Measurements from ENCODE around the gene PATZ1.

PATZ1 gene

DNA sequence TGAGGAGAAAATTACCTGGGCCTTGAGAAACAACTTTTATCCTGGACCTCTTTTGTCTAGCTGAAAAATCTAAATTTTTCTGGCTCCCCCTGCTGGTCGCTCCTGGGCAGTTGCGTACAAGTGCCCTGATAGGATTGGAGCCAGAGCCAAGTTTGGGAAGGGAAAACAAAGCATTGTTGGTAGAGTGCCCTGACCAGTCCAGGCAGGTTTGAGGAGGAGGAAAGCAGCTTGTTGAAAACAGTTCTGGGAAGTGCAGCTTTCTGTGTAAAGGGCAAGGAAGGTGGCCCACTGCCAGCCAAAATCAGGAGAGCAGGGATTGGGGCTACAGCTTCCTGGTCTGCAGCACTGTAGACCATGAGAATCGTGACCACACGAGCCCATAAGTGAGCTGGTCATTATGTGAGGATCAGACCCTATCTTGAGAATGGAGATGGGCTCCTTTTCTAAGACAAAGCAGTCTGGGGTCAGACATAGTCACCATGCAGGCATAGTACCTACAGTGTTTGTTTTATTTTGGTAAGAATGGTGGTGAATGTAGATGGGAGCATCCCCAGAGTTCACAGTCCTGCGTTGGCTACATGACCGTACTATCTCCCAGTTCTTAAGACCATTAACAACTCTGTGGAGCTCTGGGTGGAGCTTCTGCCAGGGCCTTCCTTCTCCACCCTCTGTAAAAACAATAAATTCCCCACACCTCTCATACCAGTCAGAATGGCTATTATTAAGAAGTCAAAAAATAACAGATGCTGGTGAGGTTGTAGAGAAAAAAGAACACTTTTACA is 32.6 kb downstream of the PATZ1 start:
- DNase-seq (ENCODE audit: low read depth in 2 of 2) = peak; percentile 37 to 42

DNA sequence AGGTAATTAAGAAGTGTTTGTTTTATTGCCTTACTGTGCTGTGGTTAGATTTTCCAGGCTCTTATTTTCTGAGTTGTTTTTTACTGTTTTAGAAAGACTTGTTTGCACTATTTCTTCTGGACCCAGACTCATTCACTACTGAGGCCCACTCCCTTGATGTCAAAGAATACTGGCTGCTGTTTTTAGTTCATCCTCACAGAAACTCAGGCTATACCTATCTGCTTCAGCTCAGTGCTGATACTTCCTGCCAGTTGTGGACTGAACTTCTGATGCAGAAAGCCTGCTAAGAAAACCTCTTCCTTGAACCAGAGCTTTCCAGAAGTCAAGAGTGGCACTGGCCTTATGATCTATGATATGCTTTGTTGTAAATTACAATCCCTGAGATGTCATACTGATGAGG is 38.0 kb downstream of the PATZ1 start:
- DNase-seq (ENCODE audit: low read depth in 2 of 2) = no peak

GRCh38 chr22:31305194-31305593 is 41.0 kb downstream of the PATZ1 start:
- no peak for DNase-seq (ENCODE audit: low read depth in 2 of 2)

DNA sequence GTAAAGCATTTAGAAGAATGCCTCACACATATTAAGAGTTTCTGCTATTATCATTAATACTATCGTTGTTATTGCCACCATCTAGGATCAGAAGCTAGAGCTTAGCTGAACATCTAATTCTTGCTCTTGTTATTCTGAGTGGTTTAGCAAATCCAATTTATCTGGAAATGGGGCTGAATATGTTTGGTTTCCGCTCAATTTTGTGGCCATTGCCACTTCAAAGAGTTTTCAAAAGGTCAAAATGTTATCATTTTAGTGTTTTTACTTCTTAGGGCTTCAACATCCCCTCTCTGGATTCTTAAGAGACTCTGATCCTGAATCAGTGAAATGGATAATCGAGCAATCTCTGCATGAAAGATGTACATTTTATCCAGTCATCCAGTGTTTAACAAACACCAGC is 43.6 kb downstream of the PATZ1 start:
- no peak for DNase-seq (ENCODE audit: low read depth in 2 of 2)

GRCh38 chr22:31302006-31302405 is 44.1 kb downstream of the PATZ1 start:
- no peak for DNase-seq (ENCODE audit: low read depth in 2 of 2)

DNA sequence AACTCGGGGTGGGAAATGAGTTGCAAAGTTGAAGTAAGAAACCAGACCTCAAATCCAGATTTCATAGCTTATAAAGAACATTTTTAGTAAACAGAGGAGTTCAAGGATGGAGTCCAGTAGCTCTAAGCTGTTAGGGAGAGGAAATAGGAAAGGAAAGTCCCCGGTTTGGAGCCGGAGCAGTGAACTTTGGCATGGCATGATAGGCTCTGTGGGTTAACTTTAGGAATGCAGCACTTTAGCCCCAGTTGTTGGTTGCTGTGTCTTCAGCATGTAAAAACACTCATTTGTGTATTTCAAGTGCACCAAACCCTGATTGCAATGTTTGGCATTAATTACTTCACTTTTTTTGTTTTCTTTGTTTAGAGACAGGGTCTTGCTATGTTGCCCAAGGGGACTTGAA is 45.2 kb downstream of the PATZ1 start:
- no peak for DNase-seq (ENCODE audit: low read depth in 2 of 2)

DNA sequence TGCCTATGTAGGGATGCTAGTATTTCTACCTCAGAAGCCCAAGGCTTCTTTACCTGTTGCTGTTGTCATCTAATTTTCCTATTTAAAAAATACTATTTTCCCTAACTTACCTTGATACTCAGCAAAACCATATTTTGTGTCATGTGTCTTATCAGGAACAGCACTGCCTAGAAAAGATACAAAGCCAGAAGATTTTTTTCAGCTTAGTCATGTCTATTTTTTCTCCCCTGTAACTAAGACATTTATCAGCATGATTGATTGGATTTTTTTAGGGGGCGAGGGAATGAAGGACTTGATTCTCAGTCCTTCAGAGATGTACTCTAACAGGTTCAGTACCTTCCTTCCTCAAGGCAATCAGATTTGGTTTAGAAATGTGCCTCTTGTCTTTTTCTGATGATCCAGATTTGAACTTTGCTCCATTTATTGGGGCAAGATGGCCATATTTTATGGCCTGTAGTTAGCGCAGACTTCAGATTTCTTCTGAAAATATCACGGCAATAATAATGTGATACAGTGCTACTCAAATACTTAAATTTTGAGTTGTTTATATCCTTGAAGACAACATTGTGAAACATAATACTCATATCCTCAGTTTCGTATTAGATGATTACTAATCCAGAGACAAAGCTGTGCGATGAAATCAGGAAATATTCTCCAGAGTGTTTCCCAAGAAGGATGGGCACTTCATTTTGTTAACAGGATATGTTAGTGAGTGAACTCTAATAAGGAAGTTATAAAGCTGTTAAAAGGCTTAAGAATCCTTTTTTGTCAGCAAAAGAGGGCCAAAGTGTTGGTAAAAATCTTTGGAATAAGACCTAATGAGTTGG is 50.1 kb downstream of the PATZ1 start:
- no peak for DNase-seq (ENCODE audit: low read depth in 2 of 2)

DNA sequence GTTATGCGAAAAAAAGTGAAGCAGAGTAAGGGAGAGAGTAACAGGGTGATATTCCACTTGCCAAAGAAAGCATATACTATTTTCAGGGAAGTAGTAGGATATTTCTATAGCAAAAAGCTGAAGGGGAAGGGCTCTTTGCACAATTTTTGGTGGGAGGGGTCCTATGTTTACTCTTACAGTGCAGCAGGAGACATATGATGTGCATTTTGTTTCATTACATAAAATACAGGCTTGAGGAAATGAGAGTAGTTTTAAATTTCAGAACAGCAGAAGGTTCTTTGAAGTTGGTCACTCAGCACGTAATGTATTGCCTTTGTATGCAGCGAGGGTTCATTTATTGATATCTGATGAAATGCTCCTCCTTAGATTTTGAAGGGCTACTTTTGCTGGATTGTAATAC is 50.8 kb downstream of the PATZ1 start:
- no peak for DNase-seq (ENCODE audit: low read depth in 2 of 2)

DNA sequence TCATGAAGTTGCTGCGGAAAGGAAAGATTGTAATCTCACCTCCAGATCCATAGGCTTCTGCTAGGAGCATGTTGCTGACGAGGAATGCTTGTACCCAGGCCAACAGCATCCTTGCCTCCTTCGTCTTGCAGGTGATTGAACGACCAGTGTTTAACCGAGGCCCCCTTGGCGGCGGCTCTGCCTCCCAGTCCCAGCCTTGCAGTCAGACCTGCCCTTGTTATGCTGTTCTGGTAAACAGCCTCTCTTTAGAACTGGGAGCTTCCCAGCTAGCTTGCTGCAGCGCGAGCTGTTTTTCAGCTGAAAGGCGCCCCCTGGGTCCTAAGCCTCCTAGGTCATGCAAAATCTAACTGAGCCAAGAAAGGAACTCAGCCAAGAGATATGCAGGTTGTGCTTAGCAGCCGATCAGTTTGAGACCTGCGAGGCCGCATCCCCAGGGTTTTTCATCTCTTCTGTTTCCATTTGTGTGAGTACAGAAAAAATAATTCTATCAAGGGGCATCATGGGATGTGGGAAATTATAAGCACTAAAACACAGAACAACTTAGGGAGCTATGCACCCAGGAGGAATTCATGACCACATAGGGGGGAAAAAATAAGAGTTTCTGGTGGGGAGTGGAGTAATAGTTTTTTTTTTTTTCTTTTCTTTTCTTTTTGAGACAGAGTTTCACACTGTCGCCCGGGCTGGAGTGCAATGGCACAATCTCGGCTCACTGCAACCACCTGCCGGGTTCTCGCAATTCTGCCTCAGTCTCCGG is 53.7 kb downstream of the PATZ1 start, which contains the start of gene PIK3IP1:
TSS of gene PIK3IP1 (minus strand) at position 253 of the 754 bp plus-strand sequence. CDS start at position 109, 144 bp downstream.
- DNase-seq (ENCODE audit: low read depth in 2 of 2) = peak; percentile 71 to 78

GRCh38 chr22:31291481-31292235 is 54.5 kb downstream of the PATZ1 start:
- no peak for DNase-seq (ENCODE audit: low read depth in 2 of 2)

- peak; percentile 89 to 92 for DNase-seq (ENCODE audit: low read depth in 2 of 2)
Observed at GRCh38 chr22:31290494-31291471, 55.4 kb downstream of the PATZ1 start.

DNA sequence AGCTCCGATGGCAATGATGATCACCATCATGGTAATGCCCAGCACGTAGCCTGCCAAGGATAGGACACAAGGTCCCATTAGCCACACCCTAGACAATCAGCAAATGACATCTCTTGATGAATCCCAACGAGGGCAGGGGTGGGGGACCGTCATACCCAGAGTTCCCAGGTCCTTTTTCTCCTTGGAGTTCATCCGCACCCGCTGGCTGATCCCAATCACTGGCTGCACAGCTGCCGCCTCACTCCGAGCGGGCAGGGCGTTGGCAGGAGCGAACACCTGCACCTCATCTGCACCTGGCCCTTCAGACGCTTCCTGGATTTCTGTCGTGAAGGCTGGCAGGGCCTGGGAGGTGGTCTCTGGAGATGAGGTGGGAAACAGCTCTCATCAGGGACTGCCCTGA is 56.8 kb downstream of the PATZ1 start:
- no peak for DNase-seq (ENCODE audit: low read depth in 2 of 2)

- DNase-seq (ENCODE audit: low read depth in 2 of 2) = no peak
Observed at GRCh38 chr22:31288496-31289240, 57.5 kb downstream of the PATZ1 start.

- no peak for DNase-seq (ENCODE audit: low read depth in 2 of 2)
Observed at GRCh38 chr22:31287818-31288495, 58.2 kb downstream of the PATZ1 start.

DNA sequence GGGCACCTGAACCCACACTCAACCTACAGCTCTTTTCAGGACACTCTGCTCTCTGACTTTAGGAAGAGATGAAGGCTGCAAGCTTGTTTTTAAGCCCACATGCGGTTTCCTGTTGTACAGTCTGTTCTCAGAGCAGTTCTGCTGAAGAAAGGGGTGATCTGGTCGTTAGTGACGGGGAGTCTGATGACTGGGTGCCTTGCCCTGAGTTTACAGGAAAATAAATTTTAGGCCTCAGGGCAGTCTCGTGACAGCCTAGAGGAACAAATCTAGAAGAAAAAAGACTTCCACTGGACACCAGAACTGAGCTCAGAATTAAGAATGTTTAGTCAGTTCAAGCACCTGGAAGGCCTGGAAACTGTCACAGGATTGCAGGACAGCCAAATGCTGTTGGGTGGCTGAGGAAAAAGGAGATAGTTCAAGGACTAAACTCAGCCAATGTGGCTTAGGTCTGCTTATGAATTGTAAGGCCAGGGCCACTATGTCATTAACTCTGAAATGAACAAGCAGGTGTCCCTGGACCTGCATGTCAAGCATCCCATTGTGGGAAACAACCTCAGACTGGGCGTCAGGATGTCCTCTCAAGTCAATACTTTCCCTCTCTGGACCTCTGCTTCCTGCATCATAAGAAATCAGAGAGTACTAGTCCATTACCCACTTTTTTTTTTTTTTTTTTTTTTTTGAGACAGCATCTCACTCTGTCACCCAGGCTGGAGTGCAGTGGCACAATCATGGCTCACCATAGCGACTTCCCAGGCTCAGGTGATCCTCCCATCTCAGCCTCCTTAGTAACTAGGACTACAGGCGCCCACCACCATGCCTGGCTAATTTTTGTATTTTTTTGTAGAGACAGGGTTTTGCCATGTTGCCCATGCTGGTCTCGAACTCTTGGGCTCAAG is 59.5 kb downstream of the PATZ1 start:
- DNase-seq (ENCODE audit: low read depth in 2 of 2) = peak; percentile 24 to 38

DNA sequence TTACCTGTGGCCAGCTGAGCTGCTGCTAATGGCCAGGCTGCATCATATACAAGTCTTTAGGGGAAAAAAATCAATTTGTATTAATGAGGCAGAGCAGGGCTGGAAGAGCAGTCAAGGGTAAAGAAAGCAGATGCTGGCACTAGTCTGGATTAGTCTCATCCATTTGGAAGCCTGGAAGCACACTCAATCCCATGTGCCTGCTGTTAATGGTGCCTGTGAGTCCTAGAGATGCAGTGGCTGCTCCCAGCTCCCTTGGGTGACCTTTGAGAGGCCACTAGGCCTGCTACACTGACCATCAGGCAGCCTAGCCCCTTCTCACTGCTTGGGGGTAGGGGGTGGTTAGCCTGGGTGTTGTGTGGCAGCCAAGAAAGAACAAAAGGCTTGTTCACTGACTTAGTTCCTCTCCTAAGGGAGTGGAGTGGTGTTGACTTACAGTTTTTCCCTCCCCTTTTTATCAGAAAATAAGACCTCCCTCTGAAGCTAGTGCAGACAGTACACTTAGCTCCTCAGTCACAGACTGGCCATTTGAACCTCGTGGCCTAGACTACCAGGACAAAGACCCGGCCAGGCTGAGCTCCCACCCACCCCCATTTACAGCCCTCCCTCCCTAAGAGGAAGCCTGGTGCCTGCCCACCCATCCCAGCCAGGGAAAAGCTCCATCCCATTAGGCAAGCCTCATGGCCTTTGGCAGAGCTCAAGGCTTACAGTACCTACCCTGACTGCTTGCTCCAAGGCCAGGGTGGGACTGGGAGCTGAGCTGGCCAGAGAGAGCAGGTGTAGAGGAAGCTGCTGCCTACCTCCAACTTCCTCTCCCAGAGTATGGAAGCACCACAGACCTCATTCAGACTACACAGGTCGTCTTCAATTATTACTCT is 61.6 kb downstream of the PATZ1 start:
- no peak for DNase-seq (ENCODE audit: low read depth in 2 of 2)
